Fibroblast of upper back skin (primary cell): ENCODE data around the gene GPR17.

Experiments
- DNase-seq: peaks from one replicate; pipeline ENCODE4 v3.0.0-alpha.2; 2013

GPR17 gene

GRCh38 chr2:127673291-127674069, 27.5 kb downstream of the GPR17 start:
- DNase-seq, result no peak

GRCh38 chr2:127674241-127675209, 28.6 kb downstream of the GPR17 start:
- no peak for DNase-seq

- DNase-seq, result peak; percentile 45
Measured at GRCh38 chr2:127675331-127676261, 29.6 kb downstream of the GPR17 start, which contains the start of gene LIMS2. TSS of gene LIMS2 (minus strand) at chr2:127675530. CDS start at chr2:127675024, 506 bp downstream.

- DNase-seq, result no peak
Measured at GRCh38 chr2:127676906-127677305, 31.0 kb downstream of the GPR17 start.

GRCh38 chr2:127678531-127678930, 32.6 kb downstream of the GPR17 start:
- no peak for DNase-seq

GRCh38 chr2:127678991-127679390, 33.0 kb downstream of the GPR17 start:
- no peak for DNase-seq

- no peak for DNase-seq
Measured at GRCh38 chr2:127679680-127680361, 33.9 kb downstream of the GPR17 start.

GRCh38 chr2:127680706-127681287, 34.8 kb downstream of the GPR17 start:
- no peak for DNase-seq

- DNase-seq, result no peak
Measured at GRCh38 chr2:127681288-127681804, 35.4 kb downstream of the GPR17 start.

GRCh38 chr2:127681976-127682857, 36.3 kb downstream of the GPR17 start:
- no peak for DNase-seq

- no peak for DNase-seq
Measured at GRCh38 chr2:127683056-127683455, 37.1 kb downstream of the GPR17 start.

GRCh38 chr2:127683757-127684156, 37.8 kb downstream of the GPR17 start:
- DNase-seq, result peak; percentile 51

GRCh38 chr2:127685410-127686080, 39.6 kb downstream of the GPR17 start:
- DNase-seq, result no peak

- DNase-seq, result no peak
Measured at GRCh38 chr2:127688405-127688804, 42.5 kb downstream of the GPR17 start.

- no peak for DNase-seq
Measured at GRCh38 chr2:127690696-127691095, 44.7 kb downstream of the GPR17 start.

GRCh38 chr2:127694986-127695385, 49.0 kb downstream of the GPR17 start:
- DNase-seq, result no peak

- peak; percentile 54 for DNase-seq
Measured at GRCh38 chr2:127695491-127696472, 49.8 kb downstream of the GPR17 start.

GRCh38 chr2:127697482-127698180, 51.7 kb downstream of the GPR17 start:
- DNase-seq, result no peak
